Colonic mucosa (tissue), 4 donors: ENCODE measurements around the gene SPACA7. TPM values are rescaled to one million over a fixed set of nuclear protein-coding genes. Genes with fewer than 3 reads are reported as not detected.

Experiments used
- DNase-seq: peaks from one replicate; pipeline ENCODE4 v3.0.0-alpha.2; 2020
- H3K27ac ChIP-seq: fragments of 200-600 bp; one replicate; pipeline ENCODE4 v1.8.0; 2021
- H3K27me3 ChIP-seq: fragments of 200-600 bp; one replicate; pipeline ENCODE4 v1.8.0; 2021
- H3K36me3 ChIP-seq: fragments of 200-600 bp; one replicate; pipeline ENCODE4 v1.8.0; 2021
- H3K4me1 ChIP-seq: fragments of 200-600 bp; one replicate; pipeline ENCODE4 v1.8.0; 2021; ENCODE audit warnings: mild to moderate bottlenecking
- H3K4me3 ChIP-seq: fragments of 200-600 bp; one replicate; pipeline ENCODE4 v1.8.0; 2021
- H3K9ac ChIP-seq, 2 donors: one replicate each; pipeline ENCODE4 v1.7.0; 2013; ENCODE audit warnings: control low read depth in 2 of 2, low read depth in 2 of 2, low read length in 2 of 2
- H3K9me3 ChIP-seq: fragments of 200-600 bp; one replicate; pipeline ENCODE4 v1.8.0; 2021
- intact Hi-C: fragments of 100-400 bp; cut with DNase I; formaldehyde crosslinking; loops from one replicate; pipeline ENCODE4 v1.14.1; 2022
- total RNA-seq, 2 donors: library from RNA; stranded (reverse); fragmentation: NEBNext Ultra II Directional in 1 of 2; extraction: Animal tissue kit (Norgen Biotek cat#: 25700) in 1 of 2; gene quantifications; one replicate each; pipeline ENCODE4 v1.2.1, GENCODE V29; 2021
- TF ChIP-seq, protein P1 (sequence below): fragments of 200-600 bp; IDR thresholded peaks from one replicate; pipeline ENCODE4 v1.8.0; 2022; ENCODE audit warnings: antibody characterized with exemption, mild to moderate bottlenecking
- donor health status: healthy.
- donor health status: DM: no; HTN: no; CAD: no.
- donor health status: DM: no; HTN: no; CAD: no.

The SPACA7 gene
- total RNA-seq, 2 donors from 2014 or later = not detected

DNA sequence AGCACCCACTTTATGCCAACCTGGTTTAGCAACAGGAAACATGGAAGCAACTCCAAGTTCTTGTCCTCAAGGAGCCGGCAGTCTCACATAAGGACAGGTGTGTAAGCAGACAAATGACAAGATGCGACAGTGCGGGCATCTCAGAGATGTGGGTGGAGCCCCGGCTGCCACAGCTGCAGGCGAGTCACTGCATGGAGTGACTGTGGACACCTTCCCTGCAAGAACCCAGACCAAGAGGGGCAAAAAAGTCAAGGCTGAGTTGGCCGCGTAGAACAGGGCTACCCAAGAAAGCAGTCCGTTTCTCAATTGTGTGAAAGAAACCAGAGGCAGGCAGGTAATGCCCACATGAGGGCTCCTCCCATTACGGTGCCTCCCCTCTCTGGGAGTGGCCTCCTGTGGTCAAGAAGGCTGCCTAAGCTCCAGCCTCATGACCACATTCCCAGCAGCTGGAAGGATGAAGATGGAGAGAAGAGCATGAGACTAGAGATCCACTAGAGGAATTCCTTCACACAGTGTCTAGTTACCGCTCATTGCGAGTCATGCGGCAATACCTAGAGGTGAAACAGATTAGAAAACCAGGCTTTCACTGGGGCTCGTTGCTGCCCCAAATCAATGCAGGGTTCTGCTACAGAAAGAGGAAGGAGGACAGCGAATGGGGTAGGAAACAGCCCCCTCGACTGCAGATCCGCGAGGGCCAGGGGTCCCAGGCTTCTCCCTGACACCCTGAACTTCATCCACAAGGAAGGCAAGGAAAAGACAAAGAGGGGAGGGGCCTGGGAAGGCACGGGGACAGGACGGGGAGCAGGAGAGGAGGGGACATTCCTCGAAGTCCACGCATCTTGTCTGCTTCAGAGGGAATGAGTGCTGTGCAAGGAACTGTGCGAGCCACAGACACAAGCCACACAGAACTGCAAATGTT is 80.2 kb downstream of the SPACA7 start:
- Histone ChIP-seq H3K27ac (no peak overlapping the region), H3K4me3 (no peak overlapping the region), H3K9me3 (no peaks in the 10 kb centered on the region), H3K36me3 (no peaks in the 10 kb centered on the region), H3K4me1 (no peaks in the 10 kb centered on the region), H3K9ac (no peak overlapping the region), H3K27me3 (no peaks in the 10 kb centered on the region)
- TF ChIP-seq, protein P1, sequence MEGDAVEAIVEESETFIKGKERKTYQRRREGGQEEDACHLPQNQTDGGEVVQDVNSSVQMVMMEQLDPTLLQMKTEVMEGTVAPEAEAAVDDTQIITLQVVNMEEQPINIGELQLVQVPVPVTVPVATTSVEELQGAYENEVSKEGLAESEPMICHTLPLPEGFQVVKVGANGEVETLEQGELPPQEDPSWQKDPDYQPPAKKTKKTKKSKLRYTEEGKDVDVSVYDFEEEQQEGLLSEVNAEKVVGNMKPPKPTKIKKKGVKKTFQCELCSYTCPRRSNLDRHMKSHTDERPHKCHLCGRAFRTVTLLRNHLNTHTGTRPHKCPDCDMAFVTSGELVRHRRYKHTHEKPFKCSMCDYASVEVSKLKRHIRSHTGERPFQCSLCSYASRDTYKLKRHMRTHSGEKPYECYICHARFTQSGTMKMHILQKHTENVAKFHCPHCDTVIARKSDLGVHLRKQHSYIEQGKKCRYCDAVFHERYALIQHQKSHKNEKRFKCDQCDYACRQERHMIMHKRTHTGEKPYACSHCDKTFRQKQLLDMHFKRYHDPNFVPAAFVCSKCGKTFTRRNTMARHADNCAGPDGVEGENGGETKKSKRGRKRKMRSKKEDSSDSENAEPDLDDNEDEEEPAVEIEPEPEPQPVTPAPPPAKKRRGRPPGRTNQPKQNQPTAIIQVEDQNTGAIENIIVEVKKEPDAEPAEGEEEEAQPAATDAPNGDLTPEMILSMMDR = no peak
- intact Hi-C loops = no loop called here
- no peak for DNase-seq

DNA sequence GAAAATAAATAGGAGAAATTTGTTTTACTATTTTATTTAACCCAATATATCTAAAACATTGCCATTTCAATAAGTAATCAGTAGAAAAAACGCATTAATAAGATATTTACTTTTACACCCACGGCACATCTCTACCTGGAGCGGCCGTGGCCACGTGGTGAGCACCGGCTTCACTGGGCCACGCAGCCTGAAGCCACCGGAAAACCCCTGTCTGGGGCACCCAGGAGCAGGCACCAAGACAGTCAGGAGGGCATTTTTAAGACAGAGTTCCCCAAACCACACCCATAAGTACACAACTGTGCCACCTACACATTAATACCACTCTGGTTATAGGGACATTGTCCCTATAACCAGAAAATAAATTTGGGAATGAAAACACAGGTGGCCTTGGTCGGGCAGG is 80.9 kb downstream of the SPACA7 start:
- H3K4me1 ChIP-seq = no peaks in the 10 kb centered on the region
- no peak overlapping the region for H3K4me3 ChIP-seq
- intact Hi-C loops = no loop called here
- no peak overlapping the region for H3K27ac ChIP-seq
- H3K9me3 ChIP-seq = no peaks in the 10 kb centered on the region
- DNase-seq = no peak
- no peaks in the 10 kb centered on the region for H3K27me3 ChIP-seq
- TF ChIP-seq, protein P1 = no peak
- H3K36me3 ChIP-seq = no peaks in the 10 kb centered on the region
- H3K9ac ChIP-seq = no peak overlapping the region

DNA sequence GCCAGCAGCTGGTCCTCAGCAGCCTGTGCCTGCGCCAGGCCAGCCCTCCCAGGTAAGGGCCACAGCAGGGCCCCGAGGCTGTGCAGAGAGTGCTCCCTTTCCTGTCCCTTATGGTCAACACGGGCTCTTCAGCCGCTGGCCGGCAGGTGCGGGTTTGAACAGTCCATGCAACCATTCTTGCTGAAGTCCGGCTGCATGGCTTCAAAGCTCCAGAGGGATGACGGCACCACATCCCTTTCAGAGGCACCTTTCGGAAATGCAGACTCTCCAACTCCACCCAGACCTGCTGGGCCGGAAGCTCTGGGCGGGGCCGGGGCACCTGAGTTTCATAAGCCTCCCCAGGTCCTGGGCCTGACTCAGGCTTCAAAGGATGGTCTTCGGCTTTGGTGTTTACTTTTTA is 81.3 kb downstream of the SPACA7 start:
- H3K9ac ChIP-seq = no peak overlapping the region
- DNase-seq = peak; percentile 7
- intact Hi-C loops = no loop called here
- TF ChIP-seq, protein P1 = no peak
- H3K27ac ChIP-seq = no peak overlapping the region
- no peaks in the 10 kb centered on the region for H3K36me3 ChIP-seq
- H3K9me3 ChIP-seq = no peaks in the 10 kb centered on the region
- no peak overlapping the region for H3K4me3 ChIP-seq
- no peaks in the 10 kb centered on the region for H3K4me1 ChIP-seq
- no peaks in the 10 kb centered on the region for H3K27me3 ChIP-seq

DNA sequence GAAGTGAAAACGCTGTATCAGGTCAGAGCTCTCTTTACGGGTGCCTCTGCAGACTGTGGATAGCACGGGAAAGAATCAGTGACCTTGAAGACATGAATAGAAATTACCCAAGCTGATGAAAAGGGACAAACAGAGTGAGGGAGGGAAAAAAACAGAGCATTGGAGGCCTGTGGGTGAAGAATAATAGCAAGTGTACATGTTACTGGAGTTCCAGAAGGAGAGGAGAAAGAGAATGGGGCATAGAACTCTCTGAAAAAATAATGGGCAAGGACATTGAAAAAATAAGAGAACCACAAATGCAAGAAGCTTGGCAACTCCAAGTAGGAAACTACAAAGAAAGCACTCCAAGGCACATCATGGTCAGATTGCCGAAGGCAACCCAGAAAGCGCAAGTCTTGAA is 86.3 kb downstream of the SPACA7 start:
- no peak overlapping the region for H3K27ac ChIP-seq
- TF ChIP-seq, protein P1 = no peak
- intact Hi-C loops = no loop called here
- no peaks in the 10 kb centered on the region for H3K36me3 ChIP-seq
- H3K9me3 ChIP-seq = no peaks in the 10 kb centered on the region
- no peak for DNase-seq
- H3K4me3 ChIP-seq = no peak overlapping the region
- H3K27me3 ChIP-seq = no peaks in the 10 kb centered on the region
- H3K9ac ChIP-seq = no peak overlapping the region
- no peaks in the 10 kb centered on the region for H3K4me1 ChIP-seq

DNA sequence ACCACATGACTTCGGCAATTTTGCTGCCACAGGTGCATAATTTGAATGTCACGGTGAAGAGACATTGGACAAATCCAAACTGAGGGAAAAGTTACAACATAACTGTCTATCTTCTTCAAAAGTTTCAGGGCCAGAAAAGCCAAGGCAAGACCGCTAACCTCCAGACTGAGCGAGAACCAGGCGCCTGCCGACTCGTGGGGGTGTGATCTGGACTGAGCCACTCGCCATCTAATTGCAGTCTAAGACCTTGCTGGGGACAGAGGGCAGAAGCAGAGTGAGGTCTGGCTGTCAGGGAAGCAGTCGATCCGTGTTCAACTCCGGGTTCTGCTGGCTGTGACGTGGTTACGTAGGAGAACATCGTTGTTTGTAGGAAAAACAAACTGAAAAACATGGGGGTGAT is 88.6 kb downstream of the SPACA7 start:
- H3K27ac ChIP-seq = no peak overlapping the region
- no peaks in the 10 kb centered on the region for H3K4me1 ChIP-seq
- no peaks in the 10 kb centered on the region for H3K27me3 ChIP-seq
- TF ChIP-seq, protein P1 = no peak
- H3K9ac ChIP-seq = no peak overlapping the region
- DNase-seq = no peak
- no peak overlapping the region for H3K4me3 ChIP-seq
- H3K9me3 ChIP-seq = no peaks in the 10 kb centered on the region
- H3K36me3 ChIP-seq = no peaks in the 10 kb centered on the region
- intact Hi-C loops = no loop called here
